ENCODE data around the gene CYBB.
A peak's percentile ranks its signal among the peaks of the same experiment; 100 is the strongest.

Gene CYBB

GRCh38 chrX:37786624-37787422 lies 7.0 kb downstream of the CYBB start:
- DNase-seq (ENCODE audit: low spot score) = no peak

GRCh38 chrX:37787423-37787869 lies 7.6 kb downstream of the CYBB start:
- no peak for DNase-seq (ENCODE audit: low spot score)

- no peak for DNase-seq (ENCODE audit: low spot score)
Observed at GRCh38 chrX:37796310-37796709, 16.5 kb downstream of the CYBB start.

- DNase-seq (ENCODE audit: low spot score) = no peak
Observed at GRCh38 chrX:37796805-37797204, 16.9 kb downstream of the CYBB start.

- DNase-seq (ENCODE audit: low spot score) = no peak
Observed at GRCh38 chrX:37799936-37800335, 20.1 kb downstream of the CYBB start.

- no peak for DNase-seq (ENCODE audit: low spot score)
Observed at GRCh38 chrX:37800717-37801116, 20.9 kb downstream of the CYBB start.

- no peak for DNase-seq (ENCODE audit: low spot score)
Observed at GRCh38 chrX:37802028-37802427, 22.2 kb downstream of the CYBB start.

- no peak for DNase-seq (ENCODE audit: low spot score)
Observed at GRCh38 chrX:37803057-37803456, 23.2 kb downstream of the CYBB start.

- no peak for DNase-seq (ENCODE audit: low spot score)
Observed at GRCh38 chrX:37809970-37810369, 30.1 kb downstream of the CYBB start.

GRCh38 chrX:37812110-37812509 lies 32.3 kb downstream of the CYBB start:
- no peak for DNase-seq (ENCODE audit: low spot score)

GRCh38 chrX:37813570-37813969 lies 33.7 kb downstream of the CYBB start:
- DNase-seq (ENCODE audit: low spot score) = no peak

- no peak for DNase-seq (ENCODE audit: low spot score)
Observed at GRCh38 chrX:37815366-37815765, 35.5 kb downstream of the CYBB start.

- no peak for DNase-seq (ENCODE audit: low spot score)
Observed at GRCh38 chrX:37816766-37817165, 36.9 kb downstream of the CYBB start.

GRCh38 chrX:37817176-37817575 lies 37.3 kb downstream of the CYBB start:
- no peak for DNase-seq (ENCODE audit: low spot score)

- no peak for DNase-seq (ENCODE audit: low spot score)
Observed at GRCh38 chrX:37817579-37817978, 37.7 kb downstream of the CYBB start.

GRCh38 chrX:37818031-37818430 lies 38.2 kb downstream of the CYBB start:
- DNase-seq (ENCODE audit: low spot score) = no peak

GRCh38 chrX:37820646-37821045 lies 40.8 kb downstream of the CYBB start:
- no peak for DNase-seq (ENCODE audit: low spot score)

GRCh38 chrX:37824491-37825214 lies 44.8 kb downstream of the CYBB start:
- no peak for DNase-seq (ENCODE audit: low spot score)

GRCh38 chrX:37825215-37825842 lies 45.5 kb downstream of the CYBB start:
- DNase-seq (ENCODE audit: low spot score) = peak; percentile 35

- no peak for DNase-seq (ENCODE audit: low spot score)
Observed at GRCh38 chrX:37829721-37830120, 49.9 kb downstream of the CYBB start.

GRCh38 chrX:37830371-37830770 lies 50.5 kb downstream of the CYBB start:
- DNase-seq (ENCODE audit: low spot score) = no peak

- DNase-seq (ENCODE audit: low spot score) = no peak
Observed at GRCh38 chrX:37834937-37835336, 55.1 kb downstream of the CYBB start.

GRCh38 chrX:37840931-37841330 lies 61.1 kb downstream of the CYBB start:
- no peak for DNase-seq (ENCODE audit: low spot score)

Data from AG08396 (cell line).